SU-DHL-6 (cell line): Measurements from ENCODE around the gene MBD4.

Experiments used
- H2AFZ ChIP-seq: fragments of 200-600 bp; sonication (generic); 2 replicates; pipeline ENCODE4 v1.6.1; 2014; ENCODE audit warnings: low read depth, mild to moderate bottlenecking, moderate library complexity, mixed read lengths, antibody characterized with exemption, low read length; ENCODE audit not compliant: severe bottlenecking
- H3F3A ChIP-seq: fragments of 200-600 bp; shearing (Covaris generic); 2 replicates; pipeline ENCODE4 v1.6.0; 2016; ENCODE audit warnings: antibody characterized with exemption, mild to moderate bottlenecking; ENCODE audit not compliant: insufficient read depth
- H3K27ac ChIP-seq: fragments of 200-600 bp; sonication (generic); 2 replicates; pipeline ENCODE4 v1.5.1; 2016; ENCODE audit warnings: low read depth, mild to moderate bottlenecking, low read length, moderate library complexity, mixed read lengths
- H3K27me3 ChIP-seq: fragments of 200-600 bp; sonication (generic), shearing (Covaris generic); 2 replicates; pipeline ENCODE4 v1.6.0; 2014; ENCODE audit warnings: mild to moderate bottlenecking, low read length
- H3K36me3 ChIP-seq: fragments of 200-600 bp; sonication (generic); 2 replicates; pipeline ENCODE4 v1.6.1; 2014; ENCODE audit warnings: mild to moderate bottlenecking, low read length, mixed read lengths
- H3K4me2 ChIP-seq: fragments of 300-600, 200-600 bp; shearing (Covaris generic), sonication (generic); 2 replicates; pipeline ENCODE4 v1.6.0; 2014; ENCODE audit warnings: low read length, low read depth, mild to moderate bottlenecking; ENCODE audit not compliant: poor library complexity, severe bottlenecking
- H3K4me3 ChIP-seq: fragments of 200-600 bp; sonication (generic); 2 replicates; pipeline ENCODE4 v1.5.1; 2014; ENCODE audit warnings: antibody characterized with exemption, low read length, mild to moderate bottlenecking, mixed read lengths; ENCODE audit not compliant: insufficient read depth, poor library complexity, severe bottlenecking
- H3K79me2 ChIP-seq: fragments of 200-600 bp; sonication (generic); 2 replicates; pipeline ENCODE4 v1.6.1; 2014; ENCODE audit warnings: mild to moderate bottlenecking, low read length, moderate library complexity; ENCODE audit not compliant: insufficient read depth
- H3K9ac ChIP-seq: fragments of 200-600 bp; sonication (generic); 2 replicates; pipeline ENCODE4 v1.7.0; 2014; ENCODE audit warnings: mild to moderate bottlenecking, low read length
- H3K9me2 ChIP-seq: fragments of 200-600 bp; sonication (generic); replicated peaks from 2 replicates; pipeline ENCODE4 v1.6.1; 2014; ENCODE audit warnings: low read length; ENCODE audit not compliant: insufficient read depth
- H3K9me3 ChIP-seq: fragments of 200-600 bp; sonication (generic); 2 replicates; pipeline ENCODE4 v1.6.1; 2014; ENCODE audit warnings: low read length, mixed read lengths; ENCODE audit not compliant: insufficient read depth
- H4K20me1 ChIP-seq: fragments of 200-600 bp; sonication (generic); 2 replicates; pipeline ENCODE4 v1.6.1; 2014; ENCODE audit warnings: low read depth, mild to moderate bottlenecking, antibody characterized with exemption, low read length, moderate library complexity, mixed read lengths
- EZH2phosphoT487 ChIP-seq: fragments of 200-600 bp; sonication (generic), shearing (Covaris generic); conservative IDR thresholded peaks from 2 replicates; pipeline ENCODE4 v1.6.1; 2018; ENCODE audit warnings: mild to moderate bottlenecking, antibody characterized with exemption, low read length, moderate library complexity, mixed read lengths
- TF ChIP-seq, protein P1 (sequence below): fragments of 200-600 bp; sonication (generic); IDR thresholded peaks from one replicate; pipeline ENCODE4 v1.5.1; 2017; ENCODE audit warnings: antibody characterized with exemption, mild to moderate bottlenecking, low read length, moderate library complexity; ENCODE audit not compliant: insufficient read depth, poor library complexity, severe bottlenecking

MBD4 gene

DNA sequence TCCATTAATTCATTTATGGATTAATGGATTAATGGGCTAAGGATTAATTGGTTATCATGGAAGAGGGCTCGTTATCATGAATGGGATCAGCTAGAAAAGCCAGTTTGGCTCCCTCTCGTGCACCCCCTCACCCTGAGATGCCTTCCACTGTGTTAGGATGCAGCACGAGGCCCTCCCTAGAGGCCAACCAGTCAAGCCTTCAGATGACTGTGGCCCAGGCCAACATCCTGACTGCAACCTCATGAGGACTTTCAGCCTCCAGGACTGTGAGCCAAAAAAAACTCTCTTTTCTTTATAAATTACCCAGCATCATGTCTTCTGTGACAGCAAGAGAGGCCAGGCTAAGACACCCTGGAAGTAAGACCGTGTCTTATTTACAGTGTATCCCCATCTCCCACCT is 20.3 kb downstream of the MBD4 start:
- Histone ChIP-seq H3K4me3 (no peak overlapping the region), H3K27ac (no peak overlapping the region), H3K9ac (no peak overlapping the region), H3K27me3 (no peaks in the 10 kb centered on the region), H2AFZ (no peak overlapping the region), H4K20me1 (no peaks in the 10 kb centered on the region), H3K9me3 (no peaks in the 10 kb centered on the region; the same call in 1 of the 2 replicates), H3K4me2 (no peak overlapping the region), H3K9me2 (no peaks in the 10 kb centered on the region), H3K79me2 (no peaks in the 10 kb centered on the region), H3F3A (no peaks in the 10 kb centered on the region), H3K36me3 (no peaks in the 10 kb centered on the region)
- TF ChIP-seq, protein P1, sequence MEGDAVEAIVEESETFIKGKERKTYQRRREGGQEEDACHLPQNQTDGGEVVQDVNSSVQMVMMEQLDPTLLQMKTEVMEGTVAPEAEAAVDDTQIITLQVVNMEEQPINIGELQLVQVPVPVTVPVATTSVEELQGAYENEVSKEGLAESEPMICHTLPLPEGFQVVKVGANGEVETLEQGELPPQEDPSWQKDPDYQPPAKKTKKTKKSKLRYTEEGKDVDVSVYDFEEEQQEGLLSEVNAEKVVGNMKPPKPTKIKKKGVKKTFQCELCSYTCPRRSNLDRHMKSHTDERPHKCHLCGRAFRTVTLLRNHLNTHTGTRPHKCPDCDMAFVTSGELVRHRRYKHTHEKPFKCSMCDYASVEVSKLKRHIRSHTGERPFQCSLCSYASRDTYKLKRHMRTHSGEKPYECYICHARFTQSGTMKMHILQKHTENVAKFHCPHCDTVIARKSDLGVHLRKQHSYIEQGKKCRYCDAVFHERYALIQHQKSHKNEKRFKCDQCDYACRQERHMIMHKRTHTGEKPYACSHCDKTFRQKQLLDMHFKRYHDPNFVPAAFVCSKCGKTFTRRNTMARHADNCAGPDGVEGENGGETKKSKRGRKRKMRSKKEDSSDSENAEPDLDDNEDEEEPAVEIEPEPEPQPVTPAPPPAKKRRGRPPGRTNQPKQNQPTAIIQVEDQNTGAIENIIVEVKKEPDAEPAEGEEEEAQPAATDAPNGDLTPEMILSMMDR = no peak
- no peak for TF ChIP-seq EZH2phosphoT487

DNA sequence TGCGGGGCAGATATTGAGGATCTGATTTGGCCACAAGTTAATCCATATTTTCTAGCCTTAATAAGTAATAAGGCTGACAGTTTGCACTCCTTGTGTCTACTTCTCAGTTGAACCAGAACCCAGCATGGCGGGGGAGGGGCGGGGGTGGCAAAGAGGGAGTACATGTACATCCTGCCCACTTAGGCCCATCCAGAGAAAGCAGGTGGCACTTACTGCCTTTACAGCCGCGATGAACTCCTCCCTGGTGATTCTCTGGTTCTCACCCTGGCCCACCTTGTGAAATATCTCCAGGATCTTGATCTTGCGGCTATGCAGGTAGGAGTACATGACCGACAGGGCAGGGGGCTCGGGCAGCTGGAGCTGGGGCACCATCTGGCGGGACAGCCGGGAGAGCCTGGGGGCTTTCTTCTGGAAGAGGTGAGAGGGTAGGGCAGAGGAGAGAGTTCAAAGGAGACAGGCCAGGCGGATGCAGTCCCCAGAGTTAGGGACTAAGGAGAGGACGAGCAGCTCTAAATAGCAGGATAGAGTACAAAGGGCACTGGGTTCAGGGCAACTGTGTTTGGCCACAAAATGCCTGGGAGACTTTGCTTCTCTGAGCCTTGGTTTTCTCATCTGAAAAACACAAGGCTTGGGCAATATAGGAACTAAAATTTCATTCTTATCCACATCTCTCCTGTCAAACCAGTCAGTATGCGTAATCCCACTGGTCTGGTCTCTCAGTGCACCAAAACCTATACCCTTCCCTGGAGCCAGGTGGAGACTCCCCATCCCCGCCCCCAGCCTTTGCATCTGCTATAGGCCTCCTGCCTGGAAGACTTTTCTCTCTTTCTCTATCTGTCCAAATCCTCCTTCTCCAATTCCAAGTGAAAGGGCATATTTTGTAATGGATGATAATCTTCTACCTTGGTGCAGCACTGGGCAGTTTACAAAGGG is 21.4 kb downstream of the MBD4 start:
- Histone ChIP-seq H3K27me3 (no peaks in the 10 kb centered on the region), H4K20me1 (no peaks in the 10 kb centered on the region), H3K9ac (no peak overlapping the region), H3F3A (no peaks in the 10 kb centered on the region), H3K9me3 (no peaks in the 10 kb centered on the region), H3K4me3 (no peak overlapping the region), H3K4me2 (no peak overlapping the region), H3K79me2 (no peaks in the 10 kb centered on the region), H3K9me2 (no peaks in the 10 kb centered on the region), H3K36me3 (no peaks in the 10 kb centered on the region), H3K27ac (no peak overlapping the region), H2AFZ (no peak overlapping the region)
- no peak for TF ChIP-seq EZH2phosphoT487
- TF ChIP-seq, protein P1 = no peak

DNA sequence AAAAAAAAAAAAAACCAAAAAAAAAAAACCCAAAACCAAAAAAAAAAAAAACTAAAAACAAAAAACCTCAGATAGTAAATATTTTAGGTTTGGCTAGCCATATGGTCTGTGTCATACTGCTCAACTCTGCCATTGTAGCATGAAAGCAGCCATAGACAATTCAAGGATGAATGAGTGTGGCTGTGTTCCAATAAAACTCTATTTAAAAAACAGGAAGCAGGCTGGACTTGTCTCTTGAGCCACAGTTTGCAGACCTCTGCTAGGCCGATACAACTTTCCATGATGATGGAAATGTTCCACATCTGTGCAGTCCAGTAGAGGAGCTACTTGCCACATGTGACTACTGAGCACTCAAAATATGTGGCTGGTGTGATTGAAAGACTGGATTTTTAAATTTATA is 22.4 kb downstream of the MBD4 start:
- Histone ChIP-seq H3K4me2 (no peak overlapping the region), H3K4me3 (no peak overlapping the region), H3K27ac (no peak overlapping the region)

More for the DNA sequence above, 22.4 kb downstream of the MBD4 start:
- Histone ChIP-seq H3K9ac (no peak overlapping the region), H3K9me2 (no peaks in the 10 kb centered on the region), H3F3A (no peaks in the 10 kb centered on the region), H3K36me3 (no peaks in the 10 kb centered on the region), H4K20me1 (no peaks in the 10 kb centered on the region), H3K9me3 (no peaks in the 10 kb centered on the region), H3K27me3 (no peaks in the 10 kb centered on the region), H2AFZ (no peak overlapping the region), H3K79me2 (no peaks in the 10 kb centered on the region)
- TF ChIP-seq, protein P1 = no peak
- TF ChIP-seq EZH2phosphoT487 = no peak
